Dendritic cell treated with granulocyte-macrophage colony-stimulating factor and Interleukin-4, amounts not matched to agents 40 ng/mL and 50 ng/mL, for 4 days (primary cell): Measurements from ENCODE around the gene OR4F15.
"Not testable (repeated sequence)": the region's sequence is repeated elsewhere in the genome, so short reads cannot be mapped to it uniquely, and the experiment has no call there.

Experiments
- H3K27ac Mint-ChIP-seq: one replicate; pipeline ENCODE4 v1.8.0; 2022; ENCODE audit warnings: mild to moderate bottlenecking, mixed read lengths
- H3K27me3 Mint-ChIP-seq: one replicate; pipeline ENCODE4 v1.8.0; 2022; ENCODE audit warnings: mild to moderate bottlenecking, mixed read lengths
- H3K36me3 Mint-ChIP-seq: one replicate; pipeline ENCODE4 v1.8.0; 2022; ENCODE audit warnings: low read depth, mixed read lengths
- H3K4me1 Mint-ChIP-seq: one replicate; pipeline ENCODE4 v1.8.0; 2022; ENCODE audit warnings: low read depth, mixed read lengths
- H3K4me3 Mint-ChIP-seq: one replicate; pipeline ENCODE4 v1.8.0; 2022; ENCODE audit warnings: mild to moderate bottlenecking, moderate library complexity, mixed read lengths
- H3K9me3 Mint-ChIP-seq: one replicate; pipeline ENCODE4 v1.8.0; 2022; ENCODE audit warnings: mixed read lengths
- intact Hi-C: fragments of 100-400 bp; cut with micrococcal nuclease; formaldehyde crosslinking; loops from one replicate; pipeline ENCODE4 v1.15.0; 2022

The OR4F15 gene, protein sequence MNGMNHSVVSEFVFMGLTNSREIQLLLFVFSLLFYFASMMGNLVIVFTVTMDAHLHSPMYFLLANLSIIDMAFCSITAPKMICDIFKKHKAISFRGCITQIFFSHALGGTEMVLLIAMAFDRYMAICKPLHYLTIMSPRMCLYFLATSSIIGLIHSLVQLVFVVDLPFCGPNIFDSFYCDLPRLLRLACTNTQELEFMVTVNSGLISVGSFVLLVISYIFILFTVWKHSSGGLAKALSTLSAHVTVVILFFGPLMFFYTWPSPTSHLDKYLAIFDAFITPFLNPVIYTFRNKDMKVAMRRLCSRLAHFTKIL

GRCh38 chr15:101811902-101812301, at the start of gene OR4F15:
Gene OR4F15, plus strand, starts transcription at chr15:101812202. Its CDS starts 5,985 bp downstream, at chr15:101818187.
- no peak within 1 kb of the TSS for H3K27ac Mint-ChIP-seq
- intact Hi-C loops = no loop called here
- H3K4me1 Mint-ChIP-seq = no peaks in the 10 kb centered on the region
- H3K36me3 Mint-ChIP-seq = no peaks in the 10 kb centered on the region
- no peak within 1 kb of the TSS for H3K4me3 Mint-ChIP-seq
- H3K27me3 Mint-ChIP-seq = no peaks in the 10 kb centered on the region
- H3K9me3 Mint-ChIP-seq = no peaks in the 10 kb centered on the region

DNA sequence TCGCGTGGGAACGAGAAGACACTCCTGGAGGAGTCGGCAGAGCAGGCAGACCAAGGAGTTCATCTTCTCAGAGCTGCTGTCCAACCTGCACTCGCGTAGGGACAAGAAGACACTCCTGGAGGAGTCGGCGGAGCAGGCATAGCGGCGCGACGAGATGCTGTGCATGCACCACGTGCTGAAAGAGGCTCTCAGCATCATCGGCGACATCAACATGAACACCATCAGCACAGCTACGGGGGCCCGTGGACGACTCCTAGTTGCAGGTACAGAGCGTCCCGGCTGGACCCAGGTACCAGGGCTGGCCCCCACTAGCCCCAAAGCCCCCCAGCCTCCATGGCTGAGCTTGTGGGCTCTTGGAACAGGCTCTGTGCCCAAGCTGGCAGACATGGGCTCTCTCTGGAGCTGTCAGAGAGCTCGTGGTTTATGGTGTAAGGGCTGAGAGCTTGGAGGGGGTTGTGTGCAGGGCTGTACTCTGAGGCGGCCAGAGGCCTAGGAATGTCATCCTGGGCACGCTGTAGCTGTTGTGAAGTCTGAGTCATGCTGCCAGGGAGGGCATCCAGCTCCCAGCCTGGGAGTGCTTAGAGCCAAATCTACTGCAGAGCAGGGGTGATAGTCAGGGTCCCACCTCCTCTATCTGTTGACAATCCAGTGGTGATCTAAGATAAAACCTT, 47.2 kb upstream of the OR4F15 start:
- H3K4me1 Mint-ChIP-seq, intact Hi-C loops, H3K9me3 Mint-ChIP-seq, H3K27me3 Mint-ChIP-seq, H3K27ac Mint-ChIP-seq, H3K36me3 Mint-ChIP-seq, H3K4me3 Mint-ChIP-seq: not testable (repeated sequence)

DNA sequence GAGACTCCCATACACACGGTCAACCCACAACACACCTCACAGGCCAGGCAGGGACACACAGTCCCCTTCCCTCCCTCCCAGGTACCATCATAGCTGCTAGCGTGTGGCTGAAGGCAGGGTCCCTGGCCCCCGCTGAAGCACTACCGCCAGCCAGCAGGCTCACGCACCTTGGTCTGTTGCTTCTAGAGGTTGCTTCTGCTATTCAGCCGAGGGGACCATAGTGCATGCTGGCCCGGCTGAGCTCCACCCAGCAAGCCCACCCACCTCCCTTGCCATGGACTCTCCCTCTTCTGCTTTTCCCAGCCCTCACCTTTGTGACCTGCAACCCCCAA, 46.7 kb upstream of the OR4F15 start:
- H3K4me1 Mint-ChIP-seq, H3K27me3 Mint-ChIP-seq, H3K36me3 Mint-ChIP-seq, H3K9me3 Mint-ChIP-seq, H3K4me3 Mint-ChIP-seq, intact Hi-C loops, H3K27ac Mint-ChIP-seq: not testable (repeated sequence)

- intact Hi-C loops = no loop called here
- Mint-ChIP-seq H3K9me3 (peaks cover 8% of the 10 kb centered on the region), H3K4me3 (no peak overlapping the region), H3K36me3 (no peaks in the 10 kb centered on the region), H3K4me1 (no peaks in the 10 kb centered on the region), H3K27ac (no peak overlapping the region), H3K27me3 (no peaks in the 10 kb centered on the region)
These were observed 46.1 kb upstream of the OR4F15 start for GRCh38 chr15:101765772-101766456.

- H3K27me3 Mint-ChIP-seq, H3K27ac Mint-ChIP-seq, intact Hi-C loops, H3K36me3 Mint-ChIP-seq, H3K4me1 Mint-ChIP-seq, H3K4me3 Mint-ChIP-seq, H3K9me3 Mint-ChIP-seq: not testable (repeated sequence)
These were observed 44.8 kb upstream of the OR4F15 start for GRCh38 chr15:101767083-101767640.

- Mint-ChIP-seq H3K9me3 (no peaks in the 10 kb centered on the region), H3K27ac (no peak overlapping the region), H3K36me3 (no peaks in the 10 kb centered on the region), H3K4me3 (no peak overlapping the region), H3K4me1 (no peaks in the 10 kb centered on the region), H3K27me3 (no peaks in the 10 kb centered on the region)
- intact Hi-C loops = no loop called here
These were observed 39.1 kb upstream of the OR4F15 start for GRCh38 chr15:101772921-101773320.

GRCh38 chr15:101773496-101774100, 38.4 kb upstream of the OR4F15 start:
- no peaks in the 10 kb centered on the region for H3K4me1 Mint-ChIP-seq
- H3K9me3 Mint-ChIP-seq = no peaks in the 10 kb centered on the region
- H3K36me3 Mint-ChIP-seq = no peaks in the 10 kb centered on the region
- peaks cover under 1% of the 10 kb centered on the region for H3K27me3 Mint-ChIP-seq
- H3K4me3 Mint-ChIP-seq = no peak overlapping the region
- intact Hi-C loops = no loop called here
- H3K27ac Mint-ChIP-seq = no peak overlapping the region

- intact Hi-C loops = no loop called here
- Mint-ChIP-seq H3K27ac (no peak overlapping the region), H3K36me3 (no peaks in the 10 kb centered on the region), H3K9me3 (no peaks in the 10 kb centered on the region), H3K4me3 (no peak overlapping the region), H3K4me1 (no peaks in the 10 kb centered on the region), H3K27me3 (peaks cover 2% of the 10 kb centered on the region)
These were observed 36.9 kb upstream of the OR4F15 start for GRCh38 chr15:101775136-101775535.

DNA sequence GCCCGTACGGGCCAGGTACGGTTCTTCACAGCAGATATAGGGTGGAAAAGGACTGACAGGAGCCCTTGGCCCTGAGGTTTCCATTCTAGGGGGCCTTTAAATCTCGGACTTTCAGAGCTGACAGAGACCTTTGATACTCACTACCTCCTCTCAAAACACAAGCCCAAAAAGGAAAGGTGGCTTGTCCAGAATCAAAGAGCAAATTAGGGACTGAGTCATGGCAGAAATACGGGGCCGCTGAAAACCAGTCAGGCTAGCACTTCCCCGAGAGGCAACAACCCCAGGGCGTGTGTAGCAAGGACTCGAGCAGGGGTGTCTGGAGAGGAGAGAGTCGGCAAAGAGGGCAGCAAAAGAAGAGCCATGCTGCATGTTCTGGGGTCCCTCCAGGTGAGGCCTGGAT, 33.4 kb upstream of the OR4F15 start:
- H3K36me3 Mint-ChIP-seq, H3K27ac Mint-ChIP-seq, H3K4me1 Mint-ChIP-seq, H3K4me3 Mint-ChIP-seq, intact Hi-C loops, H3K9me3 Mint-ChIP-seq, H3K27me3 Mint-ChIP-seq: not testable (repeated sequence)

DNA sequence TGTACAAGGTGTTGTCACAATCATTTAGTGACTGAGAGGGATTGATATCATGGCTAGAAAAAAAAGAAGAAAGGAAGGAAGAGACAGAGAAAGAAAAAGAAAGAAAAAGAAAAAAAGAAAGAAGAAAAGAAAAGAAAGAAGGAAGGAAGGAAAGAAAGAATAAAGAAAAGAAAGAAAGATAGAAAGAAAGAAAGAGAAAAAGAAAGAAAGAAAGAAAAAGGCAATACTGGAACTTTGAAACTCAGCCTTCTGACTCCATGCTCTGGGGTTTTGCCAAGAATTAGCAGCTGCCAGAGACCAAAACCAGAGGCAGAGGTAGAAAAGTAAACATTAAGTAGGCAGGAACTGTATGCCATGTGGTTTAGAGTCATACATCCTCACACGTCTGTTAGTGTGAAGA, 31.8 kb upstream of the OR4F15 start:
- H3K27ac Mint-ChIP-seq, H3K4me1 Mint-ChIP-seq, intact Hi-C loops, H3K4me3 Mint-ChIP-seq, H3K36me3 Mint-ChIP-seq, H3K9me3 Mint-ChIP-seq: not testable (repeated sequence)
- peaks cover 11% of the 10 kb centered on the region for H3K27me3 Mint-ChIP-seq

GRCh38 chr15:101781928-101782327, 30.1 kb upstream of the OR4F15 start:
- Mint-ChIP-seq H3K27ac (no peak overlapping the region), H3K9me3 (no peaks in the 10 kb centered on the region)
- intact Hi-C loops = no loop called here

DNA sequence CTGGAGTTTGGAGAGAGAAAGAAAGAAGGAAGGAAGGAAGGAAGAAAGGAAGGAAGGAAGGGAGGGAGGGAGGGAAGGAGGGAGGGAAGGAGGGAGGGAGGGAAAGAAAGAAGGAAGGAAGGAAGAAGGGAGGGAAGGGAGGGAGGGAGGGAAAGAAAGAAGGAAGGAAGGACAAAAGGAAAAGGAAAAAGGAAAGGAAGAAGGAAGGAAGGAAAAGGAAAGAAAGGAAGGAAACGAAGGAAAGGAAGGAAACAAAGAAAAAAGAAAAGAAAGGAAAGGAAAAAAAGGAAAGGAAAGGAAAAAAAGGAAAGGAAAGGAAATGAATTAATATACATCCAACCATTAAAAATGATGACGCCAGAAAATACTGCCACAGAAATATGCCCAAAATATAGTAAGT, 27.4 kb upstream of the OR4F15 start:
- H3K4me1 Mint-ChIP-seq = no peaks in the 10 kb centered on the region

More at GRCh38 chr15:101781928-101782327, 30.1 kb upstream of the OR4F15 start:
- no peaks in the 10 kb centered on the region for H3K4me1 Mint-ChIP-seq
- H3K36me3 Mint-ChIP-seq = no peaks in the 10 kb centered on the region
- H3K27me3 Mint-ChIP-seq = peaks cover 11% of the 10 kb centered on the region
- H3K4me3 Mint-ChIP-seq = no peak overlapping the region

GRCh38 chr15:101786422-101786821, 25.6 kb upstream of the OR4F15 start:
- H3K4me3 Mint-ChIP-seq, H3K4me1 Mint-ChIP-seq, H3K9me3 Mint-ChIP-seq, intact Hi-C loops, H3K27ac Mint-ChIP-seq, H3K36me3 Mint-ChIP-seq, H3K27me3 Mint-ChIP-seq: not testable (repeated sequence)

More for the DNA sequence above, 27.4 kb upstream of the OR4F15 start:
- intact Hi-C loops = no loop called here
- peaks cover 10% of the 10 kb centered on the region for H3K27me3 Mint-ChIP-seq
- H3K4me3 Mint-ChIP-seq = no peak overlapping the region
- no peaks in the 10 kb centered on the region for H3K36me3 Mint-ChIP-seq
- H3K9me3 Mint-ChIP-seq = no peaks in the 10 kb centered on the region
- H3K27ac Mint-ChIP-seq = no peak overlapping the region

- H3K4me1 Mint-ChIP-seq, H3K27me3 Mint-ChIP-seq, H3K27ac Mint-ChIP-seq, intact Hi-C loops, H3K4me3 Mint-ChIP-seq, H3K36me3 Mint-ChIP-seq, H3K9me3 Mint-ChIP-seq: not testable (repeated sequence)
These were observed 24.0 kb upstream of the OR4F15 start for GRCh38 chr15:101788001-101788400.
